ENCODE results near the gene KCNQ1OT1. TPM values are rescaled to one million over a fixed set of nuclear protein-coding genes. Genes with fewer than 3 reads are reported as not detected.

KCNQ1OT1 gene
- polyA plus RNA-seq, 1 of the 3 experiments (the other 2 are of a cell fraction), result 0.03 TPM

- TF ChIP-seq FOSL2 (IDR thresholded peaks at IDR 0.05; ENCODE audit: borderline replicate concordance, low read depth), result no peak
- TF ChIP-seq, protein P1, sequence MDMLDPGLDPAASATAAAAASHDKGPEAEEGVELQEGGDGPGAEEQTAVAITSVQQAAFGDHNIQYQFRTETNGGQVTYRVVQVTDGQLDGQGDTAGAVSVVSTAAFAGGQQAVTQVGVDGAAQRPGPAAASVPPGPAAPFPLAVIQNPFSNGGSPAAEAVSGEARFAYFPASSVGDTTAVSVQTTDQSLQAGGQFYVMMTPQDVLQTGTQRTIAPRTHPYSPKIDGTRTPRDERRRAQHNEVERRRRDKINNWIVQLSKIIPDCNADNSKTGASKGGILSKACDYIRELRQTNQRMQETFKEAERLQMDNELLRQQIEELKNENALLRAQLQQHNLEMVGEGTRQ (IDR thresholded peaks at IDR 0.05; ENCODE audit: borderline replicate concordance, low read depth, low read length), result no peak
- no peak for TF ChIP-seq RAD21 (IDR thresholded peaks at IDR 0.05; ENCODE audit: low read length)
- TF ChIP-seq JUND (IDR thresholded peaks at IDR 0.05), result no peak
- TF ChIP-seq EZH2phosphoT487 (IDR thresholded peaks at IDR 0.05; ENCODE audit: borderline replicate concordance, low read depth), result no peak
- no peak for TF ChIP-seq RCOR1 (IDR thresholded peaks at IDR 0.05; ENCODE audit: low read length)
Observed at GRCh38 chr11:2716376-2717095, 16.7 kb upstream of the KCNQ1OT1 start (continued).

- H3K4me2 ChIP-seq, result no peak overlapping the region
- H3F3A ChIP-seq (replicated peaks; ENCODE audit: insufficient read depth), result no peaks in the 10 kb centered on the region
- TF ChIP-seq ELF1 (IDR thresholded peaks at IDR 0.05) (no peak), MEF2A (IDR thresholded peaks at IDR 0.05; ENCODE audit: borderline replicate concordance, low read depth) (no peak), MXI1 (IDR thresholded peaks at IDR 0.05; ENCODE audit: low read depth, low read length) (no peak), SMC3 (IDR thresholded peaks at IDR 0.05; ENCODE audit: low read depth, low read length) (no peak), FOXM1 (IDR thresholded peaks at IDR 0.05; ENCODE audit: low read depth) (no peak)
- TF ChIP-seq, protein P2, sequence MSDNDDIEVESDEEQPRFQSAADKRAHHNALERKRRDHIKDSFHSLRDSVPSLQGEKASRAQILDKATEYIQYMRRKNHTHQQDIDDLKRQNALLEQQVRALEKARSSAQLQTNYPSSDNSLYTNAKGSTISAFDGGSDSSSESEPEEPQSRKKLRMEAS (IDR thresholded peaks at IDR 0.05; ENCODE audit: low read depth), result no peak
- H3K9me2 ChIP-seq, result no peaks in the 10 kb centered on the region
- no peak for DNase-seq
- H3K4me3 ChIP-seq (ENCODE audit: low read depth in 2 of 2, low read length in 1 of 2), result no peak overlapping the region
- H2AFZ ChIP-seq (ENCODE audit: low read depth), result no peak overlapping the region
- H3K9me3 ChIP-seq, result no peaks in the 10 kb centered on the region
- no peaks in the 10 kb centered on the region for H3K36me3 ChIP-seq (replicated peaks in 1 of 2; ENCODE audit: control insufficient read depth in 1 of 2, insufficient read depth in 2 of 2, low read length in 1 of 2)
- WGBS (ENCODE audit: low lambda C conversion rate), result 45% methylated on average over 13 of the region's 15 CpGs
- H3K27ac ChIP-seq (ENCODE audit: low read depth in 2 of 2, low read length in 1 of 2), result peak overlapping the region in 1 of 2 experiments; percentile 34; a peak in 1 of 4 replicates
- POLR2A ChIA-PET, result interaction anchor here (1.5 kb wide), 1 partner anchor 9 kb away, joined by 3 read pairs; no protein-coding TSS in a partner anchor
- no peak overlapping the region for H3K9ac ChIP-seq
- no peaks in the 10 kb centered on the region for H4K20me1 ChIP-seq (ENCODE audit: insufficient read depth)
- CTCF ChIA-PET, result interaction anchor here (0.9 to 1.8 kb wide), 3 partner anchors 172 to 183 kb away, joined by 3 to 4 read pairs (median 4); no protein-coding TSS in a partner anchor
- H3K4me1 ChIP-seq (ENCODE audit: control insufficient read depth in 1 of 2, insufficient read depth in 2 of 2, low read depth in 1 of 2, low read length in 1 of 2), result peaks cover 0 to 70% of the 10 kb centered on the region in 2 experiments; a peak in 1 of 4 replicates
- no peaks in the 10 kb centered on the region for H3K27me3 ChIP-seq (ENCODE audit: insufficient read depth)
- H3K79me2 ChIP-seq (ENCODE audit: insufficient read depth), result no peaks in the 10 kb centered on the region
Observed at GRCh38 chr11:2715716-2716350, 16.0 kb upstream of the KCNQ1OT1 start.

- no peaks in the 10 kb centered on the region for H3K9me2 ChIP-seq
- no peak for DNase-seq
- peaks cover 0 to 70% of the 10 kb centered on the region in 2 experiments; a peak in 1 of 4 replicates for H3K4me1 ChIP-seq (ENCODE audit: control insufficient read depth in 1 of 2, insufficient read depth in 2 of 2, low read depth in 1 of 2, low read length in 1 of 2)
- H3K4me3 ChIP-seq (ENCODE audit: low read depth in 2 of 2, low read length in 1 of 2), result no peak overlapping the region
- H3K36me3 ChIP-seq (replicated peaks in 1 of 2; ENCODE audit: control insufficient read depth in 1 of 2, insufficient read depth in 2 of 2, low read length in 1 of 2), result no peaks in the 10 kb centered on the region
- ChIA-PET POLR2A (interaction anchor here (1.5 kb wide), 1 partner anchor 10 kb away, joined by 3 read pairs; no protein-coding TSS in a partner anchor), CTCF (interaction anchor here (1.5 kb wide), 1 partner anchor 182 kb away, joined by 4 read pairs; no protein-coding TSS in a partner anchor)
- no peak overlapping the region for H3K4me2 ChIP-seq
- H2AFZ ChIP-seq (ENCODE audit: low read depth), result no peak overlapping the region
- no peaks in the 10 kb centered on the region for H3K79me2 ChIP-seq (ENCODE audit: insufficient read depth)
- no peaks in the 10 kb centered on the region for H3K27me3 ChIP-seq (ENCODE audit: insufficient read depth)
- WGBS (ENCODE audit: low lambda C conversion rate), result 53% methylated on average over 3 of the region's 7 CpGs
- H4K20me1 ChIP-seq (ENCODE audit: insufficient read depth), result no peaks in the 10 kb centered on the region
- H3F3A ChIP-seq (replicated peaks; ENCODE audit: insufficient read depth), result no peaks in the 10 kb centered on the region
- 0 out of 2 replicates have a peak, but pooled peaks cover 3% of the 10 kb centered on the region for H3K9me3 ChIP-seq
- no peak overlapping the region for H3K9ac ChIP-seq
- H3K27ac ChIP-seq (ENCODE audit: low read depth in 2 of 2, low read length in 1 of 2), result no peak overlapping the region; a peak in 1 of 4 replicates
- TF ChIP-seq PBX3 (IDR thresholded peaks at IDR 0.05) (no peak), NFIC (IDR thresholded peaks at IDR 0.05; ENCODE audit: borderline replicate concordance) (no peak), RAD21 (IDR thresholded peaks at IDR 0.05; ENCODE audit: low read length) (no peak), IRF3 (IDR thresholded peaks at IDR 0.05; ENCODE audit: low read depth, low read length) (no peak), FOSL2 (IDR thresholded peaks at IDR 0.05; ENCODE audit: borderline replicate concordance, low read depth) (no peak), JUND (IDR thresholded peaks at IDR 0.05) (no peak), SMC3 (IDR thresholded peaks at IDR 0.05; ENCODE audit: low read depth, low read length) (no peak), YY1 (IDR thresholded peaks at IDR 0.05; ENCODE audit: low read depth) (no peak), TEAD4 (IDR thresholded peaks at IDR 0.05; ENCODE audit: borderline replicate concordance, insufficient read depth) (no peak), TAF1 (IDR thresholded peaks at IDR 0.05; ENCODE audit: borderline replicate concordance, low read depth, low read length) (no peak), NRF1 (IDR thresholded peaks at IDR 0.05; ENCODE audit: low read depth, low read length) (no peak), TCF12 (IDR thresholded peaks at IDR 0.05) (no peak), ELF1 (IDR thresholded peaks at IDR 0.05) (no peak), SIN3A (IDR thresholded peaks at IDR 0.05; ENCODE audit: borderline replicate concordance, low read depth, low read length) (no peak)
Observed at GRCh38 chr11:2714871-2715270, 15.1 kb upstream of the KCNQ1OT1 start.

Measured in SK-N-SH (cell line).